Fibroblast of pulmonary artery (primary cell): ENCODE measurements around the gene NPTX1.

Experiments used
- DNase-seq: peaks from one replicate; pipeline ENCODE4 v3.0.0-alpha.2; 2010; ENCODE audit warnings: low read depth
- H3K4me3 ChIP-seq: replicated peaks from 2 replicates; pipeline ENCODE4 v1.5.1; 2011; ENCODE audit warnings: low read depth, mild to moderate bottlenecking, control low read depth, low read length, moderate library complexity
- TF ChIP-seq, protein P1 (sequence below): IDR thresholded peaks from 2 replicates; pipeline ENCODE4 v1.5.1; 2011; ENCODE audit warnings: mild to moderate bottlenecking, control low read depth, low read length, inconsistent platforms; ENCODE audit errors: missing control alignments

The NPTX1 gene

GRCh38 chr17:80449930-80450576, 26.4 kb downstream of the NPTX1 start:
- TF ChIP-seq, protein P1, sequence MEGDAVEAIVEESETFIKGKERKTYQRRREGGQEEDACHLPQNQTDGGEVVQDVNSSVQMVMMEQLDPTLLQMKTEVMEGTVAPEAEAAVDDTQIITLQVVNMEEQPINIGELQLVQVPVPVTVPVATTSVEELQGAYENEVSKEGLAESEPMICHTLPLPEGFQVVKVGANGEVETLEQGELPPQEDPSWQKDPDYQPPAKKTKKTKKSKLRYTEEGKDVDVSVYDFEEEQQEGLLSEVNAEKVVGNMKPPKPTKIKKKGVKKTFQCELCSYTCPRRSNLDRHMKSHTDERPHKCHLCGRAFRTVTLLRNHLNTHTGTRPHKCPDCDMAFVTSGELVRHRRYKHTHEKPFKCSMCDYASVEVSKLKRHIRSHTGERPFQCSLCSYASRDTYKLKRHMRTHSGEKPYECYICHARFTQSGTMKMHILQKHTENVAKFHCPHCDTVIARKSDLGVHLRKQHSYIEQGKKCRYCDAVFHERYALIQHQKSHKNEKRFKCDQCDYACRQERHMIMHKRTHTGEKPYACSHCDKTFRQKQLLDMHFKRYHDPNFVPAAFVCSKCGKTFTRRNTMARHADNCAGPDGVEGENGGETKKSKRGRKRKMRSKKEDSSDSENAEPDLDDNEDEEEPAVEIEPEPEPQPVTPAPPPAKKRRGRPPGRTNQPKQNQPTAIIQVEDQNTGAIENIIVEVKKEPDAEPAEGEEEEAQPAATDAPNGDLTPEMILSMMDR, result no peak
- H3K4me3 ChIP-seq, result no peak overlapping the region
- no peak for DNase-seq

GRCh38 chr17:80449194-80449929, 27.0 kb downstream of the NPTX1 start:
- TF ChIP-seq, protein P1, result no peak
- H3K4me3 ChIP-seq, result no peak overlapping the region
- no peak for DNase-seq

- DNase-seq, result no peak
- H3K4me3 ChIP-seq, result no peak overlapping the region
- TF ChIP-seq, protein P1, result no peak
Observed at GRCh38 chr17:80447790-80448189, 28.6 kb downstream of the NPTX1 start.

- TF ChIP-seq, protein P1, result no peak
- no peak for DNase-seq
- H3K4me3 ChIP-seq, result no peak overlapping the region
Observed at GRCh38 chr17:80446645-80447405, 29.6 kb downstream of the NPTX1 start.

DNA sequence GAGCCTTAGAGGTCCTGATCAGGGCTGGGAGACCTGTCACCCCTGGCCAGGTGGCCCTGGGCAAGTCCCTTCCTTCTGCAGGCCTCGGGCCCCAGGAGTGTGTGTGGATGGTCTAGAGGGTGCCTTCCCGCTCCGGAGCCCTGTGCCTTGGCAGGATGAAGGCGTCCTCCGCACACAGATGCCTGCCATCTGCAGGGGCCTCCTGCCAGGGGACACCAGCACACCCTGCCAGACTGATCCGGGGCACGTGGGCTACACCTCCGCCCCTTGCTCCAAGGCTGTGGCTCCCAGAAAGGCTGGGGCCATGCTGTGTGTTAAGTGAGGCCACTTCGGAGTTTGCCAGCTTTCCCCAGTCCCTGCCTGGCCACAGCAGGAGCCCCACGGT, 30.7 kb downstream of the NPTX1 start:
- TF ChIP-seq, protein P1, result no peak
- DNase-seq, result no peak
- H3K4me3 ChIP-seq, result no peak overlapping the region

DNA sequence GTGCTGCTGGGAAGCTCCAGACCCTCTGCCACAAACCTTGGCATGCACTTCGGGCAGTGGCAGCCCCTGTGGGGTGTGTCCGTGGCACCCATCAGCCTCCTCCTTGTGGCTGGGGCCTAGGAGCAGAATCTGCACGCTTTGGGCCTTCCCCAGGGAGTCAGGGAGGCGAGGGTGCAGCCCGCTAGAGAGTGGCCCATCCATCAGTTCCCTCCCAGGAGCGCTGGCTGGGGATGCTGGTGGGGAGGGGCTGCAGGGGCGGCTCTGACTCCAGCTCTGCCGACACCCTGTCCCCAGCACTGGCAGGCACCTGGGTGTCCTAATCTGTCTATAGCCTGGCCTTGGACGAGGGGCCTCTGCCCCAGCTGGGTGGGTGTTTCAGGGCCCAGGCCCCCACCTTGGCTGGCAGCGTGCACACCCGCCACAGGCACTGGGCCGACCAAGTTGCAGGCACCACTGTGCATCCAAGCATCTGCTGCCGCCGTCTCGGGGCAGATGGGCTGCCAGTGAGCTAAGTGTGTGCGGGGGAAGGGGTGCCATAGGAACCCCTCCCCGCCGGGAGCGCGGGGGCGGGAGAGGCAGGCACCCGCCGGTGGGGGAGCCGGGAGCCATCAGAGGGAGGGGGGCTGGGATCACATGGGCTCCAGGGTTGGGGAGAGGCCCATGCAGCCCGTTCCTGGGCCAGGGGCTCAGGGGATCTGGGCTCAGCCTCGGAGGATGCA, 31.2 kb downstream of the NPTX1 start:
- no peak for DNase-seq
- TF ChIP-seq, protein P1, result no peak
- no peak overlapping the region for H3K4me3 ChIP-seq
